HG02798 (cell line): ENCODE data around the gene IFI44.

ENCODE experiments used
- ATAC-seq: cut with Tn5 transposase; IDR thresholded peaks from one replicate; pipeline ENCODE4 v1.9.1; 2021; ENCODE audit warnings: mild to moderate bottlenecking; ENCODE audit not compliant: unreplicated experiment, poor library complexity

The IFI44 gene

DNA sequence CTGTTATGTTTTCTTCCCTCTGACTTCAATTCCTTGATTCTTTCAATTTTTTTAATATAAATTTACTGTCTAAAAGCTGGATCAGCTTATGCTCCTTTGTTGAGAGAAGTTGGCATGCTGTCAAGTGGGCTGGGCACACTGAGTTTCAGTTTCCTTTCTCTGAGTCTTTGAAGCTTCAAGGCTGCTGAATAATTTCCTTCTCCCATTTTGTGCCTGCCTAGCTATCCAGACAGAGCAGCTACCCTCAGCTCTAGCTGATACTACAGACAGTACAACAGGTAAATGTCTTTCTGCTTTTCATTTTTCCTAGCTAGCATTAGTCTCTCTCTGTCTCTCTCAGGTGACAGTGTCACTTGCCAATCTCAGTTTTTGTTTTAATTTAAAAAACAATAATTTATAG is at the start of gene IFI44:
TSS of gene IFI44 (plus strand) at position 204 of the 400 bp plus-strand sequence. CDS start 365 bp downstream, outside the sequence.
- ATAC-seq = peak; percentile 91

GRCh38 chr1:78601068-78601467 is 48.6 kb upstream of the IFI44 start:
- no peak for ATAC-seq

DNA sequence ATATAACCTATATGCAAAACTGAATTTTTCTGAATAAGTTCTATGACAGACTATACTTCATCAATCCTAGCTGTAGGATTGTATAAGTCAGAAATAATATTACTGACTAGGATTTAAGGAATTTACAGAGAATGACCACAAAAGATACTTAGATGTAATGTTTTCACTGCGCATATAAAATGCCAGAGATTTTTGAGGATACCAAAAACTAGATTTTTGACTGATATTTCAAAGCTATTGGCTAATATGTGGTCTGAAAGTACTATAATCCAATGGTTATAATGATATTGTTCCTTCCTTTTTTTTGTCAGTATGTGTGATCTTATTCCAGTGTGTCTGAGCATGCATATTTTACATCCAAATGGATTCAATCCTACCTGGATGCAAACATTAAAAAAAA is 46.4 kb upstream of the IFI44 start:
- no peak for ATAC-seq

- ATAC-seq = no peak
These were observed 45.0 kb upstream of the IFI44 start for GRCh38 chr1:78604643-78605042.

DNA sequence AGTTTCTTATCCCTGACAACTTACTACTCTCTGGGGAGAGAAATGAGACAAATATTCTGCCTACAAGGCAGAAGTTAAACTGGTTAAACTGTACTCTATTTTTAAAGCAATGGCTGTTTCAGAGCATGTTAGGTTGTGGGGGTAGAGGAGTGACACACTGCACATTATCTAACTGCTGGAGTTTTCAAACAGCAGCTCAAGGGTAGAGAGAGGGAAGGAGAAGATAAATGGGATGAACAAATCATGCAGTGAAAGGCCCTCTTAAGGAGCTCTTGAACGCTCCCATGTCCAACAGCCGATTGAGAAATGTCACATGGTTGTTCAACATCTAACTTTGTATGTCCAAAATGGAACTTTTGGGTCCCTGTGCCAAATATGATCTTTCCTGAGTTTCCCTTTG is 43.4 kb upstream of the IFI44 start:
- no peak for ATAC-seq

DNA sequence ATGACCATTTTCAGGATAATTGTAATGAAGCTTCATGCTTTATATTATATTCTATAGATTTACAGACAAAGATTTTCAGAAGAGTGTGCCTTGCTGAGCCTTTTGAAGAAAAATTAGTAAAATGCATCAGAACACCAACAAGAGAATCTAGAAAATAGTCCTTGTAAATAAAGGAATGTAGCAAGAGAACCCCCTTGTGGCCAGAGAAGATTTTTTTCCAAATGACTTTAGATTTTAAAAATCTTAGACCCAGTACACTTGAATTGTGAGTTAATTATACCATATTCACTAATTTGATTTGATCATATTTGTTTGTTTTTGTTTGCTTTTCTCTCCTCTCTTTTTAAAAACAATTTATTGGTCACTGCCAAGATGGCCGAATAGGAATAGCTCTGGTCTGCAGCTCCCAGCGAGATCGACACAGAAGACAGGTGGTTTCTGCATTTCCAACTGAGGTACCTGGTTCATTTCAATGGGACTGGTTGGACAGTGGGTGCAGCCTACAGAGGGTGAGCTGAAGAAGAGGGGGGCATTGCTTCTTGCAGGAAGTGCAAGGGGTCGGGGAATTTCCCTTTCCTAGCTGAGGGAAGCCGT is 42.2 kb upstream of the IFI44 start:
- ATAC-seq = no peak

DNA sequence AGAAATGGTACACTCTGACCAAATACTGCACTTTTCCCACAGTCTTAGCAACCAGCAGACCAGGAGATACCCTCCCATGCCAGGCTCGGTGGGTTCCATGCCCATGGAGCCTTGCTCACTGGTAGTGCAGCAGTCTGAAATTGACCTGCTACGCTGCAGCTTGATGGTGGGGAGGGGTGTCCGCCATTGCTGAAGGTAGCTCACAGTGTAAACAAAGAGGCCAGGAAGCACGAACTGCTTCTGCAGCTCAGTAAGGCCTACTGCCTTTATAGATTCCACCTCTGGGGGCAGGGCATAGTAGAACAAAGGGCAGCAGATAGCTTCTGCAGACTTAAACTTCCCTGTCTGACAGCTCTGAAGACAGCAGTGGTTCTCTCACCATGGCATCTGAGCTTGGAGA is 41.7 kb upstream of the IFI44 start:
- ATAC-seq = no peak

GRCh38 chr1:78617615-78618026 is 32.0 kb upstream of the IFI44 start:
- ATAC-seq = peak; percentile 63

- ATAC-seq = no peak
These were observed 30.6 kb upstream of the IFI44 start for GRCh38 chr1:78619032-78619431.

DNA sequence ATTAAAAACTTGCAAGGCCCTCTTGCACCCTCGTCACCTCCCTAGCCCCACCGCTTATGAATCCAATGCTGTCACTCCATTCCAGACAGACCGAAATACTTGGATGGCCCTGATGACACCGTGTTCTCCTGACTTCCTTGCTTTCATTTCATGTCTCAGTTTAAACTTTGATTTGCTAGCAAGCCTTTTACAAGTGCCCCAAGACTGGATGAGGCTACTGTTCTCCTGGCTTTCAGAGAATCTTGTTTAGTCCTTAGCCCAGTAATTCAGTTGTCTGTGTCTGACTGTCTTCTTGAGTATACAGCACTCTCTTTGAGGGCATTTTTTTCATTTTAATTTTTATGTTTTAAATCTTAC is 30.2 kb upstream of the IFI44 start:
- ATAC-seq = peak; percentile 1

- ATAC-seq = peak; percentile 36
These were observed 29.6 kb upstream of the IFI44 start, which contains the start of gene IFI44L for GRCh38 chr1:78619803-78620579. Gene IFI44L, plus strand, starts transcription at chr1:78620448. Its CDS starts 7,468 bp downstream, at chr1:78627916.

DNA sequence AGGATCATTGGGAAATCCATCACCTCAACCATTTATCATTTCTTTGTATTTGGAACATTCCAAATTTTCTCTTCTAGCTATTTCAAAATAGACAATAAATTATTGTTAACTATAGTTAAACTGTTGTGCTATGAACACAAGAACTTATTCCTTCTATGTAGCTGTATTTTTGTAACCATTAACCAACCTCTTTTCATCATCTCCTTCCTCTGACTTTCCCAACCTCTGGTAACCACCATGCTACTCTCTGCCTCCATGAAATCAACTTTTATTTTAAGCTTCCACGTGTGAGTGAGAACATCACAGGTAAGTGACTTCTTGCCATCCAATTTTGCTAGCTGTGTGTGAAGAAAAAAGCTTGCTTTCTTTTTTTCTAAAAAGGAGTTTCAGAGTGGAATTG is 29.0 kb upstream of the IFI44 start:
- no peak for ATAC-seq

GRCh38 chr1:78622548-78622947 is 27.1 kb upstream of the IFI44 start:
- ATAC-seq = peak; percentile 24

GRCh38 chr1:78624035-78624434 is 25.6 kb upstream of the IFI44 start:
- ATAC-seq = no peak

DNA sequence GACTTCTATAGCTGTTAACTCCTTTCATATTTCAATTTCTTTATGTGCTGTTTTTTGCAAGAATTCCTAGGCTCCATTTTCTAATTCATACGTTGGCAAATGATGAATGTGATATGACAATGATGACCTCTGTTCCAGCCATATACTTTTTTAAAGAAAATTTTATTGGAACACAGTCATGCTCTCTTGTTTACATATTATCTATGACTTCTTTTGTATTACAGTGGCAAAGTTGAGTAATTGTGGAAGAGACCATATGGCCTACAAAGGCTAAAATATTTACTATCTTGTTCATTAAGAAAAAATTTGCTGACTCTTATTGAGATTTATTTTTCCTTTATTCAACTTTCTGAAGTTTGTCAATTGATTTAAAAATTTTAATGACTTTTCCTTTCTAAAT is 22.3 kb upstream of the IFI44 start:
- ATAC-seq = no peak

DNA sequence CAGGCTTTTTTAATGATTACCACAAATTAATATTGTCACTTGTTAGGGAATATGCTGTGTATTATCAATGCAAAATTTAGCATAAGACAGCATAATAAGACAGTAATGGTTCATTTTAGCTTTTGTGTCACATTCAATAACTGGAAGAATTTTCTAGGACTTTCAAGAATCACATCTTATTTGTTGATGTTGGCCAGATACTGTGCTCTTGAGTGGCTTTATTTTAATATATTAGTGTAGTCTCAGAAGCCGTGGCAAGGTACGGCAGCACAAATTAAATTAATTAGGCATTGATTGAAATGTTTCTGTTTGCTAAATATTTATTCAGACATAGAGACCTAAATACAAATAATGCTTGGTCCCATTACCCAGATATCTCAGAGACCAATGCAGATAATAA is 19.0 kb upstream of the IFI44 start:
- ATAC-seq = no peak

- ATAC-seq = no peak
These were observed 16.4 kb upstream of the IFI44 start for GRCh38 chr1:78633209-78633608.

DNA sequence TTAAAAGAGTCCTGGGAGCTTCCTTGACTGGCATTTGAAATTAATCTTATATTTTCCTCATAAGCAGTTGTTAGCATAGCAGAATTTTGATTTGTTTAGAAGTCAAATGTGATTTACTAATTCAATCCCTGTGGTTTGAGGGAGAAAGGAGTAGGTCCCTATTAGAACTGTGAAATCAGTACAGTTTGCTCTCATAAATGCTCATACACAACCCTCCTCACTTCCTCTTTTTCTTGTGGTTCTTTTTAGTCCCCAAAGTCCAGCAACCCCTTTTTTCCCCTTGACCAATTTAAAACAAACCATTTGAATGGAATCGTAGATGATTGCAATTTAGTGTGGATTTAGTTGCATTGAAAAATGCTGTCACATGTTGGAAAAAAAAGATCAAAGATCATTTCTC is 9.2 kb upstream of the IFI44 start:
- peak; percentile 68 for ATAC-seq

- no peak for ATAC-seq
These were observed 8.1 kb upstream of the IFI44 start for GRCh38 chr1:78641558-78641957.

- ATAC-seq = no peak
These were observed 3.9 kb upstream of the IFI44 start for GRCh38 chr1:78645723-78646122.

GRCh38 chr1:78647238-78647637 is 2.4 kb upstream of the IFI44 start:
- ATAC-seq = no peak

GRCh38 chr1:78650114-78650660 is 556 bp downstream of the IFI44 start:
- no peak for ATAC-seq
